Glomerular visceral epithelial cell (primary cell): ENCODE data around the gene VAV3.
A peak's percentile ranks its signal among the peaks of the same experiment; 100 is the strongest.

Experiments used
- DNase-seq: peaks from one replicate; pipeline ENCODE4 v3.0.0-alpha.2; 2016; ENCODE audit errors: extremely low spot score

The VAV3 gene

GRCh38 chr1:107974090-107974489 lies 9.1 kb upstream of the VAV3 start:
- no peak for DNase-seq

DNA sequence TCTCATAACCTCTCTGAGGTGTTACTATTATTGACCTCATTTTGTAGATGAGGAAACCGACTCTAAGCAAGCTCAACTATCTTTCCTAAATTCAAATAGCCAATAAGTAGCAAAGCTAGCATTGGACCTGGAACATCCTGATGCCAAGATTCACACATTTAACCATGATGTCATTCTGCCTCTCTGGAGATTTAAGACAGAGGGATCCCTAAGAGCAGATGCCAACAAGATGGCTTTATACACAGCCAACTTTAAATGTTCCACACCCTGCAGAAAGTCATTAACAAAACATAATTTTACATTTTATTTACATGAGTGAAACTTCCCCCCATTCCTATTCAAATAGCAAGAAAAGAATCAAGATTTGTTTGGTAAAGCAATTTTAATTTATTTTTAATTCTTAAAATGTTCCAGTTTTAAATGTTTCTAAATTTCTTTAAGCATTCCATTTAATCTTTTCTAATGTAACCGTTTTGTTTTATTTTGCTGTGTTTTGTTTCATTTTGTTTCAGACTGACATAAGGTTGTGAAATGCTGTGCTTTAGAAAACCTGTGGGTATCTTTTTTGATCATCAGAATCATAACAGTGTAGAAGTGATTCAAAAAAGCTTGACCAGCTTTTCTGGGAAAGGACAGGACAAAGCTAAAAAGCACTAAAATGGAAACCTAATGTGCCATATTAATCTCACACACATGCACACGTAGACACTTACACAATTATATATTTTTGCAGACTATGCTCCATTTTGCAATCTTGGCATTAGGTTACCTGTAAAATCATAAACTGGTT lies 7.6 kb upstream of the VAV3 start:
- no peak for DNase-seq

DNA sequence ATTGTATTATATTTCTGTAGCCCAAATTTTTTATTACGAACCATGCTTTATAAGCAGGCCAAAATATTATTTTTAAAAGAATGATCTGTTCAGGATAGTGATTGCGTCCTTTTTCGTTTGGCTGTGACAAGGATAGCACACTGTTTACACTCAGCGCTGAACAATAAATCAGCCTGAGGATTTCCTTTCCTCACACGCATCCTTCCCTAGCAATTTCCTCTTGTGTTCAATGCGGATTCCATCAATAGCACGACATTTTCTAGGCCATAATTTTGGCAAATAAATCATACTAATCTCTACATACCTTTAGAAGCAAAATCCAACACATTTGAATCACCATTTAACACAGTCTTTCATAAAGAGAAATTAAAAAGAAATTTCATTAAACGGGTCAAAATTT lies 1.6 kb upstream of the VAV3 start:
- no peak for DNase-seq

GRCh38 chr1:107964336-107965109 lies 457 bp downstream of the VAV3 start:
- DNase-seq: peak; percentile 1

DNA sequence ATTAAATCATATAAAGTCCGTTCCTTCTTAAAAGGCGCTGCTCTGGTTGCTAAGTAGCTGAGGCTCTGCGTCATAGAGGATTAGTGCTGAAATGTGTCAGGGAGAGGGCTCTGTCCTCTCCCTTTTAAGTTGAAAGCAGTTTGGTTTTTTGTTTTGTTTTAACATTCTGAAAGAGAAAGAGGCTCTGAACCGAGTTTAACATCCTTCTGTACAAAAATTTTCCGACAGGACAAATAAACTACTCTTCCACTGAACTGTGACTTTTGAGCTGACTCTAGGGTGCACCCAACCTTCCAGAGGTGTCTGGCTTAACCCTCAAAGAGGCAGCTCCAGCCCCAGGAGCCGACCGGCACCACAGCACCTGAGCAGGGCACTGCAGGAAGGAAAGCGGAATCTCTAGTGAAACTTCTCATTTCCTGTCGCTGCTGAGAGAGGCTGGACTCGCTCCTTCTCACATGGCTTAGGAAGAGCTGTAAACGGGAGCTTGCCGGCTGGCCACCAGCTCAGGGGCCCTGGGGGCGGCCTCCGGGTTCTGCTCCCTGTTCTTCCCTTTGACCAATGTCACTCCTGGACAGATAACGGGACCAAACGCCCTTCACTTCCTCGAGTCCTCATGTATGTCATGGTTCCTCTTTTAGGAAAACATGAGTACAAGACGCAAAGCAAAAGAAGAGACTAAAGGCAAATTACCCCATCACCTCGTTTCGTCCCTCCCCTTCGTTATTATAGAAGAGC lies 1.2 kb downstream of the VAV3 start:
- peak; percentile 2 for DNase-seq

DNA sequence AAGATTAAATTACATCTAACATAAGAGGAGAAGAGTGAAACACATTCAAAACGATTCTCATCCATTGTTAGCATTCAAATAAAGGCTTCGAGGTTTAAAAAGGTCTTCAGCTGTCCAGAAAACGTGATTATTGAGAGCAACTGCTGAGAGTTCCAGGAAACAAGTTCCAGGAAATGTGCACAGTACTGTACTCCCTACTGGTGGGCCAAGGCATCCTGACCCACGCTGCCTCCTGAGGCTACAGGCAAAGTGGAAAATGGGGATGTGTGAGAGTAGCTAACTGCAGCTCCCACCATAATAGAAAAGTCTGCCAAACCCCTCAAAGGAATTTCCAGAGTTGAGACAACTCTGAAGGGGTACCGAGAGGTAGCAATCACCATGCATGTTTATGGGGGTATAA lies 2.0 kb downstream of the VAV3 start:
- DNase-seq: no peak

DNA sequence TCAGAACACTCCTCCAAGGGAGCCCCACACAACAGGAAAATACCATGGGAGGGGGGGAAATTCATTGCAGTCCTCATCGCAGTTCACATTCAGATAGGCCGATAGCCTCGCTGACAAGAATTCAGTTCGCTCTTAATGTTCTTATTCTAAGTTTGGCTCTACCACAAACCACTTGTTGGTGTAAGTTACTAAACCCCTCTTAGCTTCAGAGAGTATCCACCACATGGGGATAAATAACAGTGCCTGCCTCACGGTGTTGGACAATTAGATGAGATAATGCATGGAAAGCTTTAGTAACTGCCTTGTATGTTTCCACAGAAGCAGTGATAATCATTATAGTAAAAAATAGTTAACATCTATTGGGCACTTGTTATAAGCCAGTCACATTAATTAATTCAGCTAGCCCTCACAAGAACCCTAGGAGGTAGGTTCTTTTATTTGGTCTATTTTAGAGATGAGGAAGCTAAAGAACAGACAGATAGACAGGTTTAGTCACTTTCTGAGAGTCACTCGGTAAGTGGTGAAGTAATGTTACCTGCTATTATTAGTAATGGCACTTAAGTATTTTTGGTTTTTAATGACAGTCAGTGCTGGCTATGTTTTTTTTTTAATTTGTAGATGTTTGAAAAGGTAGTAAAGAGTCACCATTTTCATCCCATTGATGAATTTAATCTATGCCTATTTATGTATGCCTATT lies 10.1 kb downstream of the VAV3 start:
- no peak for DNase-seq

DNA sequence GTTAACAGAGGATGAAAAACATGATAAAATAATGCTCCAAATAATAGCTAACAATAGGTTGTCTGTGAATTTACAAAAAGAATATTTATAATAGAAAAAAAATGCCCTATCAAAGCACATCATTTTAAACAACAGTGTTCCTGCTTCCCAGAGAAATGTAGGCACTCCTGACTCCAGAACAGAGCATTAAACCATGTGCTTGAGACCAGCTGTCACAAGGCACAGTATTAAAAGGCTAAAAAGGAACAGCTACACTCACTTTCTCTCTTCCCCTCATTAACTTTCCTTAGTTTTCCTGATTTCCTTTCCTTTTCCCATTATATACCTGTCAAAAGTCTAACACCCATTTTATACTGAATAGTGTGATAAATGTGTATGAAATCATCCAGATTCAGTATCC lies 10.9 kb downstream of the VAV3 start:
- no peak for DNase-seq

GRCh38 chr1:107953556-107953955 lies 11.4 kb downstream of the VAV3 start:
- DNase-seq: no peak

DNA sequence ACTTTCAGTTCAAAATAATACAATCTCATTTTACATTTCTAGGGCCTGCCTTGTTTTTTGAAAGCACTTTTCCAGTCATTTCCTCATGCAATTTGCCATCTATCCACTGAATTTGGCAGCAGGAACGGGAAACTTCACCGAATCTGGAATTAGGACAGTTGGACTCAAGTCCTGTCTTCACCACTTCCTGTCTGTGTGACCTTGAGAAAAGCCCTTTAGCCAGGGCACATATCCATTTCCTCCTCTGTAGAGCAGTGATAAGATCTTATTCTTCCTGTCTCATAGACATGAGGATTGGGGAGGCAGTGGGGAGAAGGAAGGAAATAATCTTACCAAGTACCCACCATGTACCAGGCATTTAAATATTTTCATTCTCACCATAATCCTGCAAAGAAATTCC lies 12.0 kb downstream of the VAV3 start:
- no peak for DNase-seq

- no peak for DNase-seq
Observed at GRCh38 chr1:107950464-107950863, 14.5 kb downstream of the VAV3 start.

DNA sequence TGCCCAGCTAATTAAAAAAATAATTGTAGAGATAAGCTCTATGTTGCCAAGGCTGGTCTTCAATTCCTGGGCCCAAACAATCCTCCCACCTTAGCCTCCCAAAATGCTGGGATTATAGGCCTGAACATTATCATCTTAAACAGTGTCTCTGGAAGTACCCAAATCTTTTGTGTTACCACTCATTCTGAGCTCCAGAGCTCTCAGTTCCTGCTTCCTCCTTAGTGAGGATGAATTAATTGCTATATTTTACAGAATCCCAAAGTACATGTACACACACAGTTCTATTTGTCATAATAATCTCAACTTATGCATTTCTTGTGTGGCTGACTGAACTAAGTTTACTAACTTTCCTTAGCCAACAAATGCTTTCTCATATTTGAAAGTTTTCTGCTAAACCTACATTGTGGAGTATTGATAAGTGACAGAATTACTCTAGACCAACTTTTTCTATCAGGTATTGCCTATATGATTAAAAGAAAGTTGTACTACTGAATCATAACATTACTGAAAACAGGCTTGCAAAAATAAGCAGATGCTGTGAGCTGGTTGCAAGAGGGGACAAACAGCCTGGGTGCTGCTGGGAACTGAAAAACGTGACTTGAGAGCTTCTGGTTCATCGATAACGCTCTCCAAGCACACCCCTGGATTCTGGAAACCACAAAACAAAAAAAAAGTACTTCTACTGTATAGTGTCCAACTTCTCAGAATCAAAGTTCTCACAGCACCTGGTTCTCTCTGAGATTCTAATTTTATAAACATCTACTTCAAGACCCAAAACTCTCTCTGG lies 15.3 kb downstream of the VAV3 start:
- DNase-seq: no peak

GRCh38 chr1:107946794-107947193 lies 18.2 kb downstream of the VAV3 start:
- DNase-seq: no peak

- DNase-seq: no peak
Observed at GRCh38 chr1:107943694-107944093, 21.3 kb downstream of the VAV3 start.

DNA sequence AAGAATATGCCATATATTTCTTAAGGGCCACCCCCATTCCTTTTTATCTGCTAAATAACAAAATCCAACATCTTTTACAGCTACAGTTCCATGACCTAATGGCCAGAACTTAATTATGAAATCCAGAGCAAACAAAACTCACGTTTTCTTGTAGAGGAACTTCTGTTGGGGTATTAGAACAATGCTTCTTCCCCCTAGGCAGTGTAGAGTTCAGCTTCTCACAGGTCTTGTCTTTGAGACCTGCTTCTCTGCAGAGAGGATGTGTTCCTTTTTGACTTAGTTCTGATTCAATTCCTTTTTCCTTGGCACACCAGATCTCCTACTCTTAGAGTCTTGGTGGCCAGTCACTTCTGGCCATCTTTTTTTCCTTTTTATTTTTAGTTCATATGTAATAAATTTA lies 22.2 kb downstream of the VAV3 start:
- no peak for DNase-seq

DNA sequence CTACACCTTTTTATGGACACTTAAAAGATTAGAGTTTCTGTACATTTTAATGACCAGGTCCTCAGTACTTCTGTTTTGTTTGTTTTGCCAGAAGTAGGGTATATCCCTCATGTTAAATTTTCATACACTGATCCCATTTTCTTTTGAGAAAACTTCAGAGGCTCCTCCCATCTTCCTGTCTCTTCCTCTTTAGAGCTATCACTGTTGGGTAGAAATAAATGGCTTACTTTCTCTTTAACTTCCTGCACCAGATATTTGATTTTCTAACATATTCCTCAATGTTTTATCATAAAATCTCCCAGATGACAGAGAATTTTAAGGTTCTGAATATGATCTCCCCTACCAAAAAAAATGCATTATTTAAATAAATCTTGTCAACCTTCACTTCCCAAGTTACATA lies 23.4 kb downstream of the VAV3 start:
- DNase-seq: no peak

DNA sequence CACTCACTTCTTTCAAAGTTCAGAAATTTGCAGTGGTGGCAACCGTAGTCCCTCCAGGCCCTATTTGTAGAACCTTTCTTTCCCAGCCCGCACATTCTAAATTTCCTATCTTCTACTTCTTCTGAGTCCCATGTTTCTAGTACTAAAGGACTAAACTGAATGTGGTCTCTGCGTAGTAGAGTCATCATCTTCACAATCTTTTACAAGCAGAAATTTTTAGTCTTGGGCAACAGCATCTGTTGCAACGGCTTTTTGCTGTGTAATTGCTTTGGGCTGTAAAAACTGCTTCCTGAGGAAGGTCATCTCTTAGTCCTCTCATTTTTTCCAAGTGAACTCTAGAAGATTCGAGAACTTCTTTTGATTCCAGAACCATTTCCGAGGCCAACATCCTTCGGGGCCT lies 23.9 kb downstream of the VAV3 start:
- no peak for DNase-seq

DNA sequence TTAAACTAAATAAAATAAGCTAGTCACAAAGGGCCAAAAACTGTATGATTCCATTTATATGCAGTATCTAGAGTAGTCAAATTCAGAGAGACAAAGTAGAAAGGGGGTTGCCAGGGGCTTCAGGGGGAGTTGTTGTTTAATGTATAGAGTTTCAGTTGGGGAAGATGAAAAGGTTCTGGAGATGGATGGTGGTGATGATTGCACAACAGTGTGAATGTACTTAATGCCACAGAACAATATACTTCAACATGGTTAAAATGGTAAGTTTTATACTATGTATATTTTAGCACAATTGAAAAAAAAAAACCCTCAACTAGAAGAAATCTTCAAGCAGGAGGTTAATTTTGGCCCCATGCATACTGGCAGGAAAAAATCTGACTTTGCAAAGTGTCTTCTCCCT lies 24.3 kb downstream of the VAV3 start:
- DNase-seq: no peak

GRCh38 chr1:107940017-107940577 lies 24.9 kb downstream of the VAV3 start:
- DNase-seq: no peak

- no peak for DNase-seq
Observed at GRCh38 chr1:107939256-107939655, 25.7 kb downstream of the VAV3 start.
